Dermis microvascular lymphatic vessel endothelial cell (primary cell): ENCODE data around the gene ACOT8. TPM values are rescaled to one million over a fixed set of nuclear protein-coding genes. Genes with fewer than 3 reads are reported as not detected.
"Not testable (repeated sequence)": the region's sequence is repeated elsewhere in the genome, so short reads cannot be mapped to it uniquely, and the experiment has no call there.

Source experiments
- DNase-seq, 2 donors: peaks; one replicate each; pipeline versions ENCODE4 v3.0.0 to v3.0.0-alpha.2; 2010; ENCODE audit warnings: low read depth in 2 of 2
- total RNA-seq: library from RNA; depleted of rRNA; stranded (reverse); fragments of >200 nt; gene quantifications from 2 replicates; pipeline ENCODE4 v1.2.1, GENCODE V29; 2014

Gene ACOT8
- total RNA-seq = 26.8 and 36.0 TPM in 2 replicates

- peak; percentile 100 for DNase-seq
Measured at GRCh38 chr20:45857114-45857881, at the start of gene ACOT8, which contains the start of gene ZSWIM3. ACOT8 (minus strand) TSS chr20:45857392; CDS start chr20:45857315, 77 bp downstream. ZSWIM3 (plus strand) TSS chr20:45857614; CDS start chr20:45857826, 212 bp downstream.

GRCh38 chr20:45905505-45906079 lies 48.4 kb upstream of the ACOT8 start:
- no peak for DNase-seq

DNA sequence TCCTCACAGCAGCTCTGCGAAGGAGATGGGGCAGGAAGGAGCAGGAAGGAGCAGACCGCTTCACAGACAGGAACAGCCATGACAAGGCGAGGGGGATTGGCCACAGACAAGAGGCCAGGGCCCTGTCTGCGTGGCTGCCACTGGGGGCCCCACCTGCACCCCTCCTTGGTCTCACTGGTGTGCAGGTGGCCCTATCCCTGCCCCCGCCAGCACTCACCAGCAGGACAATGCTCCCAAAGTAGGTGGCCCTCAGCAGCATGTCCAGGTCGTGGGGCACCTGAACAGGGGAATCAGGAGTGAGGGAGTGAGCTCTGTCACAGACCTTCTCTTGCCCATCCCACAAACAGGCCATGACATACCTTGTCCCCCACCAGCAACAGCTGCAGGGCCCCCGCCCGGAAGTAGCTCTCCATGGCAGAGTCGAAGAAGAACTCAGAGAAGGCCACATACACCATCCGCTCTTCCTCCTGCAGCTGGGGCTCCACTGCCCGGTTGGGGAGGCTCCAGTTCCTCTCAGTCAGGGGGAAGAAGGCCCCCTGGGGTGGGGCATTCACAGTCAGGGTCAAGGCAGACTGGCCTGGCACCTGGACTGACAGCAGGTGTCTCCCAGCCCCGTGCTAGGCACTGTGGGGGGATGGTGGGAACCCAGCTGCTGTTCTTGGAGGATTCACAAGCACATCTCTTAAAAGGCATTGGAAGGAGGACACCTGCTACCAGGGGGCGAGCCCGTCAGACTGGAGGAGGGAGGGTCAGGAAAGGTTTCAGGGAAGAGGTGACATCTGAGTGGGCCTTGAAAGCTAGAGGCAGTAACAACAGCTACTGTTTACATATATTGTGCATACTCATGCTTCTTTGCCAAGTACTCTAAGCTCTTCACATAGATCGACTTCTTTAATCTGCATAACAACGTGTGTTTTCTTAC lies 47.7 kb upstream of the ACOT8 start:
- DNase-seq = no peak

- DNase-seq = no peak
Measured at GRCh38 chr20:45902199-45902701, 45.1 kb upstream of the ACOT8 start.

DNA sequence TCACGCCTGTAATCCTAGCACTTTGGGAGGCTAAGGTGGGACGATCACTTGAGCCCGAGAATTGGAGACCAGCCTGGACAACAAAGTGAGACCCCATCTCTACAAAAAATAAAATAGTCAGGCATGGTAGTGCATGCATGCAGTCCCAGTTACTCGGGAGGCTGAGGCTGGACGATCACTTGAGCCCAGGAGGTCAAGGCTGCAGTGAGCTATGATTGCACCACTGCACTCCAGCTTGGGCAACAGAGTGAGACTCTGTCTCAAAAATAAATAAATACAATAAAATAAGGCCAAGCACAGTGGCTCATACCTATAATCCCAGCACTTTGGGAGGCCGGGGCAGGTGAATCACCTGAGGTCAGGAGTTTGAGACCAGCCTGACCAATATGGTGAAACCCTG lies 44.1 kb upstream of the ACOT8 start:
- DNase-seq = not testable (repeated sequence)

- no peak for DNase-seq
Measured at GRCh38 chr20:45899046-45899835, 42.0 kb upstream of the ACOT8 start.

GRCh38 chr20:45898285-45898684 lies 41.1 kb upstream of the ACOT8 start:
- DNase-seq = no peak

- no peak for DNase-seq
Measured at GRCh38 chr20:45897692-45898091, 40.5 kb upstream of the ACOT8 start.

DNA sequence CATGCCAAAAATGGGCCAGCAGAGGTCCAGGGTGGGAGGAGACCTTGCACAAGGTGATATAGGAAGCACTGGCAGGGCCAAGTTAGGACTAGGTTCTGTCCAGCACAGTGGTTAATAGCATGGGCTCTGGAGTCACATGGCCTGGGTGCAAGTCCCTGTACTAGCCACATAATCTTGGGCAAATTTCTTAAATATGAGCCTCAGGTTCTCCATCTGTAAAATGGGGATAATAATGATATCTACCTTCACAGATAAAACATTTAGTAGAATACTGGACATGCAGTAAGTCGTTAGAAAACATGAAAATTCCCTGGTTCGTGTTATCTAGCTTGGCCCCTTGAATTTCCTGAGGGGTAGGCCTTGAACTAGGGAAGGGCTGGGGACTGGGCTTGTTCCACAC lies 40.1 kb upstream of the ACOT8 start:
- no peak for DNase-seq

- no peak for DNase-seq
Measured at GRCh38 chr20:45896641-45897161, 39.5 kb upstream of the ACOT8 start.

DNA sequence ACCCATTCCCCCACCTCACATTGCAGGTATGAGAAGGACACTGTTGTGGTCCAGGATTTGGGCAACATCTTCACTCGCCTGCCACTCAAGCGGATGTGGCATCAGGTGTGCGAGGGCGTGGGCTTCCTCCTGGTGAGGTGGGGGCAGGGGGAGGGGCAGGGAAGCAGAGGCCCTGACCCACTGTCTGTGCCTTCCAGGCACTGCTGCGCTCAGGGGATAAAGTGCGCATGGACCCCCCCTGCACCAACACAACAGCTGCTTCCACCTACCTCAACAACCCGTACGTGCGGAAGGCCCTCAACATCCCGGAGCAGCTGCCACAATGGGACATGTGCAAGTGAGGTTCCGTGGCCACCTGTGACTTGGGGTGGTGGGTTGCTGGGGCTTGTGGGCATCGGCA lies 37.6 kb upstream of the ACOT8 start:
- DNase-seq = no peak

- no peak for DNase-seq
Measured at GRCh38 chr20:45893831-45894230, 36.6 kb upstream of the ACOT8 start.

DNA sequence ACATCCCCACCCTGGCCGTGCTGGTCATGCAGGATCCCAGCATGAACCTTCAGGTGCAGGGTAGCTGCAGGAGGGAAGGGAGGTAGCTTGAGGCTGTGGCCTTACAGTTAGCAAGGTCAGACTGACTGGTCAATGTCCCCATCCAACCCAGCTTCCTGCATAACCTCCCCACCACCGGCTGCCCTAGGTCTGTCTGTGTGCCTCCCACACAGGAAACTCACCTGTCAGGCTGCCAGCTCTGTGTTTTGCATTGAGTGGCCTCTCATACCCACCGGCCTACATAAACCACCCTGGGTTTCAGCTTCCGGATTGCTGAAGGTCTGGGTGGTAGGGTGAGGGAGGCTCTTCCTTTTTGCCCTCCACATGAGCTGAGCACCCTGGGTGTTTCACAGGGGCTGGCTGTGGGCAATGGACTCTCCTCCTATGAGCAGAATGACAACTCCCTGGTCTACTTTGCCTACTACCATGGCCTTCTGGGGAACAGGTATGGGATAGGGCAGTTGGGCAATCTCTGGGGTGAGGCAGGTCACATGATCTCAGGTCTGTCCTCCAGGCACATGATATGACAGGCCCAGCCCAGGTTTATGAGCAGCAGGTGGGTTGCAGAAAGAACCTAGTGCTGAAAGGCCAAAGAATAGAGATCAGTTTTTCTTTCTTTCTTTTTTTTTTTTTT lies 35.8 kb upstream of the ACOT8 start:
- DNase-seq = no peak

- peak in 1 of 2 donors; percentile 25 for DNase-seq
Measured at GRCh38 chr20:45892049-45892825, 35.0 kb upstream of the ACOT8 start.

DNA sequence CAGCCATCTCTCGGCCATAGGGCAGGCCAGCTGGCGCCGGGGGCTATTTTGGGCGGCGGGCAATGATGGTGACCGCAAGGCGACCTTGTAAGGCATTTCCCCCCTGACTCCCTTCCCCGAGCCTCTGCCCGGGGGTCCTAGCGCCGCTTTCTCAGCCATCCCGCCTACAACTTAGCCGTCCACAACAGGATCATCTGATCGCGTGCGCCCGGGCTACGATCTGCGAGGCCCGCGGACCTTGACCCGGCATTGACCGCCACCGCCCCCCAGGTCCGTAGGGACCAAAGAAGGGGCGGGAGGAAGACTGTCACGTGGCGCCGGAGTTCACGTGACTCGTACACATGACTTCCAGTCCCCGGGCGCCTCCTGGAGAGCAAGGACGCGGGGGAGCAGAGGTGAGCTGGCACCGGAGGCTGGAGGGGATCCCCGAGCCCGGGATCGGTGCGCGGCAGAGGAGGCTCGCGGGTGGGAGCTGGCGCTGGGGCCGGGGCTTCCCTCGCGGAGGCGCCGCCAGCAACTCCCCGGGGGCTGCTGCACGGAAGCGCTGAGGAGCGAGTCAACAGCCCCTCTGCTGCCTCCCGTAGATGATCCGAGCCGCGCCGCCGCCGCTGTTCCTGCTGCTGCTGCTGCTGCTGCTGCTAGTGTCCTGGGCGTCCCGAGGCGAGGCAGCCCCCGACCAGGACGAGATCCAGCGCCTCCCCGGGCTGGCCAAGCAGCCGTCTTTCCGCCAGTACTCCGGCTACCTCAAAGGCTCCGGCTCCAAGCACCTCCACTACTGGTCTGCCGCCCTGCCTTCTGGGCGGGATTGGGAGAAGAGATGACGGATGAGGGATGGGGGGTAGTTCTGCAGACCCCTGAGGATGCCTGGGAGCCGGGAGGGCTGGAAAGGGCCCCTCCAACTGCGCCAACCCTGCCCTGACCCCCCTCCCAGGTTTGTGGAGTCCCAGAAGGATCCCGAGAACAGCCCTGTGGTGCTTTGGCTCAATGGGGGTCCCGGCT lies 34.1 kb upstream of the ACOT8 start, which contains the start of the genes CTSA and NEURL2:
CTSA (plus strand) TSS at position 351 of the 999 bp plus-strand sequence; CDS start at position 585, 234 bp downstream.
NEURL2 (minus strand) TSS at position 224 of the 999 bp plus-strand sequence; CDS start at position 7, 217 bp downstream.
- peak; percentile 86 to 95 for DNase-seq

GRCh38 chr20:45890077-45890984 lies 33.1 kb upstream of the ACOT8 start:
- peak; percentile 82 to 93 for DNase-seq

DNA sequence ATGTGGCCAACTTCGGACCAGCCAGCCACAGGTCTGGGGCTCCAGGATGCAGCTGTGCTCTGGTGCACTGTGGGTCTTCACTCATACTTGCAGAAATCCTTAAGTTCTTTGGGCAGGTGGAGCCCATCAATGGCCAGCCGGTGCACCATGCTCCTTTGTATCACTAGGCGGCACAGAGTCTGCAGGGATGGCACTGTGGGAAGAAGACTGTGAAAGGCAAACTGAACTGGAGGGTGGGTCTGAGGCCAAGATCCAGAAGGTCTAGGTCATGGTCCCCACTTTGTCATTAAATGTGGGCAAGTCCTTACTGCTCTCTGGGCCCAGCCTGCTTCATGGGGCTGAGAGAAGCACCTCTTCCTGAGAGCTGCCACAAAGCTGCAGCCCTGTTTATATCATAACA lies 31.5 kb upstream of the ACOT8 start:
- no peak for DNase-seq
